DMS 273 treated with DMSO at 0.1 percent for 48 hours (cell line): ENCODE measurements around the gene GAS6.
"Not testable (repeated sequence)": the region's sequence is repeated elsewhere in the genome, so short reads cannot be mapped to it uniquely, and the experiment has no call there.

ENCODE experiments used
- DNase-seq: peaks from one replicate; lab custom pipeline; 2025; lab: John Stamatoyannopoulos, UW

GAS6 gene

GRCh38 chr13:113867913-113868312 lies 4.0 kb upstream of the GAS6 start:
- not testable (repeated sequence) for DNase-seq

GRCh38 chr13:113865427-113865826 lies 1.6 kb upstream of the GAS6 start:
- DNase-seq, result no peak

- no peak for DNase-seq
Observed at GRCh38 chr13:113864273-113864890, 506 bp upstream of the GAS6 start.

- DNase-seq, result no peak
Observed at GRCh38 chr13:113862931-113863523, 849 bp downstream of the GAS6 start.

- no peak for DNase-seq
Observed at GRCh38 chr13:113862191-113862930, 1.5 kb downstream of the GAS6 start.

GRCh38 chr13:113861433-113862030 lies 2.3 kb downstream of the GAS6 start:
- DNase-seq, result no peak

GRCh38 chr13:113860665-113861432 lies 3.0 kb downstream of the GAS6 start:
- no peak for DNase-seq

GRCh38 chr13:113860051-113860664 lies 3.7 kb downstream of the GAS6 start:
- no peak for DNase-seq

- no peak for DNase-seq
Observed at GRCh38 chr13:113859311-113860050, 4.4 kb downstream of the GAS6 start.

- DNase-seq, result no peak
Observed at GRCh38 chr13:113857531-113858195, 6.2 kb downstream of the GAS6 start.

- DNase-seq, result no peak
Observed at GRCh38 chr13:113856716-113857065, 7.2 kb downstream of the GAS6 start.

GRCh38 chr13:113855931-113856715 lies 7.8 kb downstream of the GAS6 start:
- DNase-seq, result no peak

GRCh38 chr13:113855012-113855921 lies 8.6 kb downstream of the GAS6 start:
- no peak for DNase-seq

GRCh38 chr13:113854238-113855011 lies 9.5 kb downstream of the GAS6 start:
- DNase-seq, result no peak

- no peak for DNase-seq
Observed at GRCh38 chr13:113853518-113854237, 10.2 kb downstream of the GAS6 start.

- no peak for DNase-seq
Observed at GRCh38 chr13:113852536-113853517, 11.0 kb downstream of the GAS6 start.
